ENCODE data around the gene GPI. TPM values are rescaled to one million over a fixed set of nuclear protein-coding genes. Genes with fewer than 3 reads are reported as not detected.
"Not testable (repeated sequence)": the region's sequence is repeated elsewhere in the genome, so short reads cannot be mapped to it uniquely, and the experiment has no call there.

Gene GPI
- total and polyA plus RNA-seq, 4 donors = 51.0 to 197 (median 130) TPM

DNA sequence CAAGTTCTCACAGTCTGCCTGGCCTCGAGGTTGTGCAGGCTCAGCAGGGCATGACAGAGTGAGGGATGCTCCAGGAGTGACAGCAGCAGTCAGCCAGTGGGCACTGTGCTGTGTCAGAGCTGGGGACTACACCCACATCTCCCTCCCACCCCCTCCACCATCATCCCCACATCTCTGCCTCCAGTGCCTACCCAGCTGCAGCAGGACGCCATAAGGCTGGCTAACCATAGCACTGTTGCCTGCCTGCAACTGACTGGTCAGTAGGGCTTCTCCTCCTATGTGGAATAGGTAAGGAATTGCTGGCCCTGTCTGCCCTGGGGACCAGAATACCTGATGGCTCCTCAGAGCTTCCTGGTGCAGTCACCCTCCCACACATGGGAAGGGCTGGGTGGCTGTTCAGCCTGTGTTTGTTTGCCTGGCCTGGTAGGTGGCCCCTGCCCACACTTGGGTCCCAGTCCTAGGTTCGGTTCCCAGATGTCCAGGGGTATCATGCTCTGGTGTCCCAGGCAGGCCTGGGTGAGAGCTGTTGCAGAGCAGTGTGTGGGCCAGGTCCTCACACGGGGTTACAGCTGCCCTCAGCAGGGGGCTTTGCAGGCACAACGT is 15.7 kb downstream of the GPI start:
- peaks cover 0 to 21% of the 10 kb centered on the region in 2 donors for H3K36me3 ChIP-seq (ENCODE audit: control insufficient read depth in 1 of 2, insufficient read depth in 2 of 2, low read length in 1 of 2)
- intact Hi-C loops (cut with DNase I) = no loop called here
- no peak for DNase-seq
- no peak for ATAC-seq (ENCODE audit: low FRiP score)
- no peak overlapping the region for H3K4me3 ChIP-seq (ENCODE audit: low read length in 2 of 2)
- H3K4me1 ChIP-seq (ENCODE audit: control insufficient read depth in 1 of 2, insufficient read depth in 2 of 2, low read length in 2 of 2) = no peaks in the 10 kb centered on the region
- H3K9me3 ChIP-seq (ENCODE audit: control insufficient read depth, low read length) = no peaks in the 10 kb centered on the region
- 87 to 91% methylated on average over 5 of the region's 5 CpGs for WGBS, 2 donors
- no peak overlapping the region for H3K27ac ChIP-seq (ENCODE audit: low read depth in 1 of 2, low read length in 2 of 2)
- no peaks in the 10 kb centered on the region for H3K27me3 ChIP-seq (ENCODE audit: control insufficient read depth in 1 of 2, insufficient read depth in 2 of 2, low read length in 1 of 2)

GRCh38 chr19:34381399-34382251 is 16.6 kb downstream of the GPI start:
- WGBS, 2 donors = 93% methylated on average over 14 of the region's 14 CpGs
- DNase-seq (no peak), ATAC-seq (ENCODE audit: low FRiP score) (no peak)
- H3K27me3 ChIP-seq (ENCODE audit: control insufficient read depth in 1 of 2, insufficient read depth in 2 of 2, low read length in 1 of 2) = no peaks in the 10 kb centered on the region
- H3K4me3 ChIP-seq (ENCODE audit: low read length in 2 of 2) = no peak overlapping the region
- peaks cover 0 to 19% of the 10 kb centered on the region in 2 donors for H3K36me3 ChIP-seq (ENCODE audit: control insufficient read depth in 1 of 2, insufficient read depth in 2 of 2, low read length in 1 of 2)
- intact Hi-C loops (cut with DNase I) = no loop called here
- H3K27ac ChIP-seq (ENCODE audit: low read depth in 1 of 2, low read length in 2 of 2) = no peak overlapping the region
- no peaks in the 10 kb centered on the region for H3K9me3 ChIP-seq (ENCODE audit: control insufficient read depth, low read length)
- no peaks in the 10 kb centered on the region for H3K4me1 ChIP-seq (ENCODE audit: control insufficient read depth in 1 of 2, insufficient read depth in 2 of 2, low read length in 2 of 2)

- intact Hi-C loops (cut with DNase I) = no loop called here
- Histone ChIP-seq H3K27ac (ENCODE audit: low read depth in 1 of 2, low read length in 2 of 2) (no peak overlapping the region), H3K4me1 (ENCODE audit: control insufficient read depth in 1 of 2, insufficient read depth in 2 of 2, low read length in 2 of 2) (no peaks in the 10 kb centered on the region), H3K27me3 (ENCODE audit: control insufficient read depth in 1 of 2, insufficient read depth in 2 of 2, low read length in 1 of 2) (no peaks in the 10 kb centered on the region), H3K9me3 (ENCODE audit: control insufficient read depth, low read length) (no peaks in the 10 kb centered on the region), H3K4me3 (ENCODE audit: low read length in 2 of 2) (no peak overlapping the region), H3K36me3 (ENCODE audit: control insufficient read depth in 1 of 2, insufficient read depth in 2 of 2, low read length in 1 of 2) (peaks cover 0 to 17% of the 10 kb centered on the region in 2 donors)
- ATAC-seq (ENCODE audit: low FRiP score) (no peak), DNase-seq (no peak)
- WGBS, 2 donors = 96% methylated on average over 4 of the region's 4 CpGs
Observed at GRCh38 chr19:34382471-34382870, 17.5 kb downstream of the GPI start.

GRCh38 chr19:34383599-34383998 is 18.6 kb downstream of the GPI start:
- ATAC-seq (ENCODE audit: low FRiP score) (no peak), DNase-seq (no peak)
- H3K9me3 ChIP-seq (ENCODE audit: control insufficient read depth, low read length) = no peaks in the 10 kb centered on the region
- H3K27ac ChIP-seq (ENCODE audit: low read depth in 1 of 2, low read length in 2 of 2) = no peak overlapping the region
- intact Hi-C loops (cut with DNase I) = no loop called here
- no peak overlapping the region for H3K4me3 ChIP-seq (ENCODE audit: low read length in 2 of 2)
- no peaks in the 10 kb centered on the region for H3K4me1 ChIP-seq (ENCODE audit: control insufficient read depth in 1 of 2, insufficient read depth in 2 of 2, low read length in 2 of 2)
- peaks cover 0 to 16% of the 10 kb centered on the region in 2 donors for H3K36me3 ChIP-seq (ENCODE audit: control insufficient read depth in 1 of 2, insufficient read depth in 2 of 2, low read length in 1 of 2)
- H3K27me3 ChIP-seq (ENCODE audit: control insufficient read depth in 1 of 2, insufficient read depth in 2 of 2, low read length in 1 of 2) = no peaks in the 10 kb centered on the region
- WGBS, 2 donors = 93 to 95% methylated on average over 5 of the region's 5 CpGs

DNA sequence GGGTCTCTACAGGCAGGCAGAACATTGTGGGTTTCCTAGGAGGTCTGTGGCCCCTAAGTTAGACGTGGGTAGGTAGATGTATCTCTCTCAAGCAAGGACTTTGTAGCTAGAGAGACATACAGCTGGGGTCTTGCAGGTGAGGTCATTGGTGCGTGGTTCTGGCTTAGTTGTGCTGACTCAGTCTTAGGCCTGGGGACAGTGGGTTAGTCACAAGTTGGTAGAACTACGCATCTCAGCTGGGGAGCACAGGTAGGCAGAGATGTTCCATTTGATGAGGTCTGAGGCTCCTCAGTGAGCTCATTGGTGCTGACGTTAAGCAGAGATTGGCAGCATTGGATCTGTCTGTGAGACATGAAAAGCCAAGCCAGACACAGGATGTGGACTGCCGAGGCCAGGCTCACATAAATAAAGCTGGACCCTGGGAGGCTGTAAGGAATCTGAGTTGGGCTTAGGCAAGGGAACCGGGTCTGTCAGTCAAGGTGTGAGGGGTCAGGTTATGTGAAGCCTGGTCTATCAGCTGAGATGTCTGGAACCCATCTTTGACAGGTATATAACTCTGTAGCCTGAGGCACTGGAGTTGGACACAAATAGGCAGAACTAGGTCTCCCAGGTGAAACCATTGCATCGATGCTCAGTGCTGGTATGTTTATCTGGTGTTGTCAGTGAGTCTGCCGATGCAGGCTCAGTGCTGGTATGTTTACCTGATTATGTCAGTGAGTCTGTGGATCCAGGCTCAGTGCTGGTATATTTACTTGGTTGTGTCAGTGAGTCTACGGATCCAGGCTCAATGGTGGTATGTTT is 21.8 kb downstream of the GPI start:
- no peaks in the 10 kb centered on the region for H3K9me3 ChIP-seq (ENCODE audit: control insufficient read depth, low read length)
- WGBS, 2 donors = 94 to 97% methylated on average over 9 of the region's 9 CpGs
- H3K4me1 ChIP-seq (ENCODE audit: control insufficient read depth in 1 of 2, insufficient read depth in 2 of 2, low read length in 2 of 2) = no peaks in the 10 kb centered on the region
- no peak for DNase-seq
- peaks cover 0 to 5% of the 10 kb centered on the region in 2 donors for H3K36me3 ChIP-seq (ENCODE audit: control insufficient read depth in 1 of 2, insufficient read depth in 2 of 2, low read length in 1 of 2)
- ATAC-seq (ENCODE audit: low FRiP score) = no peak
- no peak overlapping the region for H3K27ac ChIP-seq (ENCODE audit: low read depth in 1 of 2, low read length in 2 of 2)
- intact Hi-C loops (cut with DNase I) = no loop called here
- H3K4me3 ChIP-seq (ENCODE audit: low read length in 2 of 2) = no peak overlapping the region
- H3K27me3 ChIP-seq (ENCODE audit: control insufficient read depth in 1 of 2, insufficient read depth in 2 of 2, low read length in 1 of 2) = no peaks in the 10 kb centered on the region

- intact Hi-C loops (cut with DNase I) = no loop called here
- no peak overlapping the region for H3K4me3 ChIP-seq (ENCODE audit: low read length in 2 of 2)
- peaks cover 0 to 3% of the 10 kb centered on the region in 2 donors for H3K36me3 ChIP-seq (ENCODE audit: control insufficient read depth in 1 of 2, insufficient read depth in 2 of 2, low read length in 1 of 2)
- 91 to 96% methylated on average over 1 of the region's 1 CpG for WGBS, 2 donors
- H3K27ac ChIP-seq (ENCODE audit: low read depth in 1 of 2, low read length in 2 of 2) = no peak overlapping the region
- H3K9me3 ChIP-seq (ENCODE audit: control insufficient read depth, low read length) = no peaks in the 10 kb centered on the region
- DNase-seq = no peak
- no peaks in the 10 kb centered on the region for H3K27me3 ChIP-seq (ENCODE audit: control insufficient read depth in 1 of 2, insufficient read depth in 2 of 2, low read length in 1 of 2)
- no peaks in the 10 kb centered on the region for H3K4me1 ChIP-seq (ENCODE audit: control insufficient read depth in 1 of 2, insufficient read depth in 2 of 2, low read length in 2 of 2)
- no peak for ATAC-seq (ENCODE audit: low FRiP score)
Observed at GRCh38 chr19:34387446-34387810, 22.4 kb downstream of the GPI start.

- H3K4me3 ChIP-seq (ENCODE audit: low read length in 2 of 2); H3K36me3 ChIP-seq (ENCODE audit: control insufficient read depth in 1 of 2, insufficient read depth in 2 of 2, low read length in 1 of 2); ATAC-seq (ENCODE audit: low FRiP score); H3K9me3 ChIP-seq (ENCODE audit: control insufficient read depth, low read length); H3K27ac ChIP-seq (ENCODE audit: low read depth in 1 of 2, low read length in 2 of 2); DNase-seq; H3K27me3 ChIP-seq (ENCODE audit: control insufficient read depth in 1 of 2, insufficient read depth in 2 of 2, low read length in 1 of 2); H3K4me1 ChIP-seq (ENCODE audit: control insufficient read depth in 1 of 2, insufficient read depth in 2 of 2, low read length in 2 of 2); intact Hi-C loops (cut with DNase I): not testable (repeated sequence)
- 96 to 97% methylated on average over 2 of the region's 2 CpGs for WGBS, 2 donors
Observed at GRCh38 chr19:34388745-34389144, 23.7 kb downstream of the GPI start.

- Histone ChIP-seq H3K36me3 (ENCODE audit: control insufficient read depth in 1 of 2, insufficient read depth in 2 of 2, low read length in 1 of 2) (peaks cover 0 to 10% of the 10 kb centered on the region in 2 donors), H3K4me3 (ENCODE audit: low read length in 2 of 2) (no peak overlapping the region), H3K27me3 (ENCODE audit: control insufficient read depth in 1 of 2, insufficient read depth in 2 of 2, low read length in 1 of 2) (no peaks in the 10 kb centered on the region), H3K4me1 (ENCODE audit: control insufficient read depth in 1 of 2, insufficient read depth in 2 of 2, low read length in 2 of 2) (no peaks in the 10 kb centered on the region), H3K27ac (ENCODE audit: low read depth in 1 of 2, low read length in 2 of 2) (no peak overlapping the region), H3K9me3 (ENCODE audit: control insufficient read depth, low read length) (no peaks in the 10 kb centered on the region)
- intact Hi-C loops (cut with DNase I) = no loop called here
- ATAC-seq (ENCODE audit: low FRiP score) (peak; percentile 39), DNase-seq (no peak)
Observed at GRCh38 chr19:34391813-34392212, 26.8 kb downstream of the GPI start.
